ENCODE measurements around the gene DOCK1.

The DOCK1 gene

DNA sequence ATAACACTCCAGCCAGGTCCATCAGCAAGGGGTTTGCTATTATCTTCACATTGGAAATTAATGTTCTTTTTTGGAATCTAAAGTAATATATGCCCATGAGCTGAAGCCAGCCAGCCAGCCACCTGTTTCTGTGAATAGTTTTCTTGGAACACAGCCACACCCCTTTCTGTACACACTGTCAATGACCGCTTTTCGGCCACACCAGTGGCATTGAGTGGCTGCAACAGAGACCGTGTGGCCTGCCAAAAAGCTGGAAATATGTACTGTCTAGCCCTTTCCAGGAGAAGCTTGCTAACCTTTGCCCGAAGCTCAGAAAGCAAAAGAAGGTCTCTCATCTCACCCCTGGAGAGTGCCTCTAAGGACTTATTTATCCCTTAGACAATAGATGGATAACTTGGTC, 545.4 kb downstream of the DOCK1 start:
- no peak for DNase-seq

- DNase-seq: no peak
These were observed 546.4 kb downstream of the DOCK1 start for GRCh38 chr10:127451628-127452027.

GRCh38 chr10:127452568-127452967, 547.3 kb downstream of the DOCK1 start:
- DNase-seq: no peak

DNA sequence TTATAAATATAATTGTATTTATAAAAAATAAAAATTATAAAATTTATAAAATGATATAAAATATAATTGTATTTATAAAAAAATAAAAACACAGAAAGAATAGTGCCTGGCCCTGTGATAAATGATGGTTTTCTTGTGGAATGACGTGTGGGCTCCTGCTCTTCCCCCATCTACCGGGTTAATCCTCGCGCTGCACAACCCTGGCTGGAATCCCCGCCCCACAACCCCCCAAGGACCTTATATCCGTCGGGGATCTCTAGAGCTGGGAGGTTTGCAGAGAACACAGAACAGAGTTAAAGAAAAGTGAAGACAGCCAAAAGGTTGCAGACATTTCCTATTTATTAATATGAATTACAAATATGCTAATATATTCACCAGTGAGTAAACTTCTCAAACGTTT, 548.5 kb downstream of the DOCK1 start:
- no peak for DNase-seq

DNA sequence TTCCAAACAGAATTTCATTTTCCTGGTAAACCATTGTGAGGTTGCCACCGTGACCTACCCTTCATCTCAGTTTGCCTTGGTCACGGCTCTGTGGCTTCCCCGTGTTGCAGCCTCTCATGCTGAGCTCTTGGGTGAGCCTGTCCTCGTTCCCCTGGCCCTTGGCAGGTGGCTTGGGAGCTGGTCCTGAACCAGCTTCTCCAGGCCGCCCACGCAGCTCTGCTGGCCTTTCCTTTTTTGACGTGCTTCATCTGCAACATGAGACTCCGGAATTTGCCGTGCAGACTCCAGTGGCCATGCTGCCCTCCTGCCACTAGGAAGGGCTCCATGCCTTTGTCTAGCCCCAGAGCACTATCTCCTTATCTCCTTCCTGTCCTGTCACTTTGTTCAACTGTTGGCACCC, 550.9 kb downstream of the DOCK1 start:
- DNase-seq: no peak

DNA sequence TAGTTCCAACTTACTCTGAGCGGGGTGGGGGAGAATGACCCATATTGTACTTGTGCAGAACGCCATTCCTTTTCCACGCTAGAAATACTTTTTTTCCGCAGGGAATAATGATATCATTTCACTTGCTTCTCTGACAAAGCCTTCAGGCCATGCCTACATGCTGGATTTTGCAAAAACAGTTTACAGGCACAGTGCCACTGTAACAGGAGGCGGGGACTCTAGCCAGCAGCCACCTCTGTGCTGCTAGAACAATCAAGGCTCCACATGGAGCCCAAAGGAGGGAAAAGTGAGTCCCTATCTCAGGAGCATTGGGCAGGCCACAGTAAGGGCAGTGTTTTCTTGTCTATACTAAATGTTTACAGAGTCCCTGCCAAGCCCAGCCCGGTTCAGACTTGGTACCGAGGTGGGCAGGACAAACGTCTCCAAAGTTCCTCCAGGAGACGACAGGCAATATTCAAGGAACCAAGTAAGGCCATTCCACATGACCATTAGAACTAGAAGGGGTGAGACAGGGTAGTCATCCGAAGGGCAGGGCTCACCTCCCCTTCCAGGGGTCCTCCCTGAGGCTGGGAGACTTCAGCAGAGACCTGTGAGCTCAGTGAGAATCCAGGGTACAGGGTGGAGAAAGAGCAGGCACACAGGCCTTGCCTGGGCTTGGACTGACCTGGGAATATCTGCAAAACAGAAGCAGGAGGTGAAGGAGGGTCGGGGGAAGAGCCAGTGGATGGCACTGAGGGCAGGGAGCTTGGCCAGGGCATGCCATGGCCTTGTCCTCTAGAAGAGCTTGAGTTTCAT, 553.0 kb downstream of the DOCK1 start:
- no peak for DNase-seq

DNA sequence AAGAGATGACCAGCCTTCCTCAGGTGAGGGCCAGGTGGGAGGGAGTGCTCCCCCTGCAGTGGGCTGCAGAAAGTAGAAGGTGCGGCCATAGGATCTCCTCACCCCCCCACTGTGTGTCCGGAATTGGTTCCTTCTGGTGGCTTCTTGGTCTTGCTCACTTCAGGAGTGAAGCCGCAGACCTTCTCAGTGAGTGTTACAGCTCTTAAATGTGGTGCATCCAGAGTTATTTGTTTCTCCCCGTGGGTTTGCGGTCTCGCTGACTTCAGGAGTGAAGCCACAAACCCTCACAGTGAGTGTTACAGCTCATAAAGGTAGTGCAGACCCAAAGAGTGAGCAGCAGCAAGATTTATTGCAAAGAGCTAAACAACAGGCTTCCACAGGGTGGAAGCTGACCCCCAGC, 553.6 kb downstream of the DOCK1 start:
- no peak for DNase-seq

- DNase-seq: no peak
These were observed 554.7 kb downstream of the DOCK1 start for GRCh38 chr10:127459918-127460317.

DNA sequence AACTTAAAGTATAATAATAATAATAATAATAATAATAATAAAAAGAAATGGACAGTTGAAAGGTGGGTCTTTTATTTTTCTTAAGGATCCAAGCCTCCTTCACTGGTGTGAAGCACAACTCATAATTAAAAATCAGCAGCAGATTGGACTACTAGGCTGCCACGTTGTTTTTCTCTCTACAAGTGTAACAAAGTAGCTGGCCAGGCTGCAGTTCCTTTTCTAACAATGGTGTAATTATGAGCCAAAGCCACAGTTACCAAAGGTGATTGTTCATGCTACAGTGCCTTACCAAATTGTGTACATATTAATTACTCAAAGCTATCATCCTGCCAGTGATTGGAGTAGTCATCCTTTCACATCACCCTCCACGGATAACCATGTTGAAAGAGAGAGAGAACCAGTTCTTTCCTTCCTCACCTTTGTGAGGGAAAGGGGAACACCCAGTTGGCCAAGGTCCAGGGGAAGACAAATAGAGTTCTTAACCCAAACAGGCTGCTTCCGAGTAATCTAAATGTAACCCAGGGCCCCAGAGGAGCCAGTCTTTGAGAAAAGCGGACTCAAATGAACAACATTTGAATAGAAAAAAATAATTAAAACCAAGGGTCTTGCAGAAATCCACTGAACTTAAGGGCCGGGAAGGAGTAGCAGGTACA, 557.5 kb downstream of the DOCK1 start:
- no peak for DNase-seq

DNA sequence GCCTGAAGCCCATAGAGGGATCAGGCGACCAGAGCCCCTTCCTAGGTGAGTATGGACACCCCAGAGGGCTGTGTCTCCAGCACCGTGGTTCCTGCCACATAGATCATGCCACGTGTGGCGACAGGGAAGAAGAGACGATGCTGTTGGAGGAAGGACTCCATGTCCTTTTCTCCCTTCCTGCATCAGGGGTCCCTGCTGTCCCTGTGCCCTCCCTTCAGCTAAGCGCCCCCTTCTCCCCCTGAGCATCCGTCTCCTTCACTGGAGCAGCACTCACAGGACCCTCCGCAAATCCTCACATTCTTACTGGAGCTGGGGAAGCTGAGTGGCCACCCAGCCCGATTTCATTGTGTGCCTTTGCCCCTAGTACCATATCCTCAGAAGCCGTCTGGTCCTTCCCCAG, 558.3 kb downstream of the DOCK1 start:
- DNase-seq: no peak

DNA sequence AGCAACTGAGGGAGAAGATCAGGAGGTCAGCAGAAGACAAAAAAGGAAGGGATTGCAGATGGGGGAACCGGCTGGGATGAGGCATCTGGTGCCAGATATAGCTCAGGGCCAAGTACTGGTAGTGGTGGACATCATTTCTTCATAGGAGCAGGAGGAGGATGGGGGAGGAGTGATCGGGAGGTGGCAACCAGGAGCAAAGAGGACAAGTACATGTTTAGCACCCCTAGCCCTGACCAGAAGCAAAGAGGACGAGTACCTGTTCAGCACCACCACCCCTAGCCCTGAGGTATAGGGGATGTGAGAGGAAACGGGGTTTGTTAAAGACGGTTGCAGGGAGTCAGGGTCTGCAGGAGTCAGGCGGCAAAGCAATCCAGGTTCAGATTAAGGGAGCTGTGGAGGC, 559.3 kb downstream of the DOCK1 start:
- no peak for DNase-seq

GRCh38 chr10:127467811-127468210, 562.6 kb downstream of the DOCK1 start:
- DNase-seq: no peak

DNA sequence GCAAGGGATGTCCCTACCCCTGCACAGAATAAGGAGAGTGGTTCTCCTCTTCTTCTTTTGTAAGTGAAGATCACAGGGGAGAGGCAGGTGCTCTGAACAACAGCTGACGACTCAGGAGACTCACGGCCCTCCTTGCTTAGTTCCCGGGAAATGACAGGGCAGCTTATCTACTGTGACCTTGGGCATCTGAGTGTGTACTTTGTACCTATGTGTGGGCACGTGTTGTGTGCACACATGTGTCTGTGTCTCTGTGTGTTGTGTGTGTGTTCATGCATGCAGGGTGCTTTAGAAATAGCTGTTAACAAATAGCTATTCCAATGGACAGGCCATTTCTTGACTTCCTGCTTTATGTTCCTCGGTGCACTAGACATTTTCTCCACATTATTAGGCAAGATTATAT, 563.4 kb downstream of the DOCK1 start:
- DNase-seq: no peak

DNA sequence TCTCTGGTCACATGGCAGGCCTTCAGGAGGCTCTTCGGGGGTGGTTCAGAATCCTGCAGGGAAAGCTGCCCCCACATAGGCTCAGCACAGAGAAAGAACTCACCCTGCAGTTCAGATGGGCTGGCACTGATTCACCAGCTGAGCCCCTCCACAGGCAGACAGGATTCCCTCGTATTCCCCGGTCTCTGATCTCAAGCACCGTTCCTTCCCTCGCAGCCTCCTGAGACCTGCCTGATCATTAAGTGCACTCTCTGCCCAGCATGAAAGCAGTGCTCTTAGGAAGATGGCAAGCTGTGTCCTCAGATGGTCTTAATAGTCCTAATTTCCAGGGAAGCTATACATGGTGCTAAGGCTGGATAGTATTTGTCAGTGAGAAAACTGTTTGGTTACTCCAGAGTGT, 565.7 kb downstream of the DOCK1 start:
- DNase-seq: no peak

DNA sequence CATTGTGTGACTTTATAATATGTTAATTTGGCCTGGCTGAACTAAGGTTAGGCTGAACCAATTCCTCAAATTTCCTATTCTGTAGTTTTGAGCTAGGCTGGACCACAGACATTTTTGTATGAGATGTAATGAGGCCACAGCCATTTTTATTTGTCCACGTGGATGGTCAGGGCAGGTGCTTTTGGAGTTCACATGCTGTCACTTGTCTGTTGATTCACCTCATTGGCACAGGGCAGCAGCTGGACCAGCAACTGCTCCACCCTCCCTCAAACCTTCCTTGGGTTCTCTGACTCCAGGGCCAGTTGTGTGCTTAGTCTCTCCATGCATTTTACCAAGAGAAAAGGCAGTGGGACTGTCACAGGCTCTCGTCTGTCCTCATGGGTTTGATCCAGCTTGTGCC, 567.7 kb downstream of the DOCK1 start:
- DNase-seq: no peak

DNA sequence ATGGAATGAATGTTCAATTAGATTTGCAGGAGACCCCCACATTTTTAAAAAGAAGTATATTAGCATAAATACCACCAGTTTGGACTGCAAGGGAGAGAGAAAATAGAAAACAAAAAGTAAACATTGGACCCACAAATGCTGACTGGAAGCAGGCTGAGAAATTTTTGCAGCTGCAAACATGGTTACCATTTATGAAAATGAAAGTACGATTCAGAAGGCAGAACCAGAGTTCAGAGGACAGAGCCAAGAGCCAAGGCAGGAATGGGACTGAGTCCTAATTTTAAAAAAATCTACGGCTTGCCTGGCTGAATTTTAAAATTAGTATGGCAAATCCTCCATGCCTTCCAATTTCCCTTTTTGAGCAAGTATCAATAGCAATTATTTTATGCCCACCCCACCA, 569.3 kb downstream of the DOCK1 start:
- DNase-seq: no peak

DNA sequence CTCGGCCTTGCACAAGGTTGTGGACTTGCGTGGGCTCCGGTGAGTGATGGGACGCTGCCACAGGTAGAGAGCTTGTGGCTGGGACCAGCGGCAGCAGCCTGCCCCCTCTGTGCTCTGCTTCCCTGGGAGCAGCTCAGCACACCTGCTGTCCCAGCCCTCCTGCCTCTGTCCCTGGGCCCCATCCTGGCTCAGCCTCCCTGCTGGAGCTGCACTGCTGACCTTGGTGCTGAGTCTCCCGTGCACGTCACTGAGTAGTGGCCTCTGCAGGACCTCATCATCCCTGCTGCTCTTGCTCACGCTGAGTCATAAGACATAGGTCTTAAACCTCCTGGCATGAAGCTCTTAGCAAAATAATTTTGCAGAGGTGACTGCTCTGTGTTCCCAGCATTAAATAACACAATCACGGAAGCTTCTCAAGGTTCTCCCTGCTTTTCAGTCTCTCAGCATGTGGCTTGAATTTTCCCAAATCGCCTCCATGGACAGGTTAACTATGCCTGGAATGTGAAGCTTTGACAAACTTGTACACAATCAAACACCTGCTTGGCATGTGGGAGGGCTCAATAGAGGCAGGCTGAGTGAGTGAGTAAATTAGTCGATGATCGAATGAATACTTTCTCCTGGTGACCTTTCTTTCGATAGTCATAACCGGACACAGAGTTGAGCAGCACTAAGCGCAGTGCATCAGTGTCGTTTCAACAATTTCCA, 580.1 kb downstream of the DOCK1 start:
- no peak for DNase-seq

GRCh38 chr10:127486355-127486754, 581.1 kb downstream of the DOCK1 start:
- no peak for DNase-seq

- no peak for DNase-seq
These were observed 587.5 kb downstream of the DOCK1 start for GRCh38 chr10:127492607-127493250.

DNA sequence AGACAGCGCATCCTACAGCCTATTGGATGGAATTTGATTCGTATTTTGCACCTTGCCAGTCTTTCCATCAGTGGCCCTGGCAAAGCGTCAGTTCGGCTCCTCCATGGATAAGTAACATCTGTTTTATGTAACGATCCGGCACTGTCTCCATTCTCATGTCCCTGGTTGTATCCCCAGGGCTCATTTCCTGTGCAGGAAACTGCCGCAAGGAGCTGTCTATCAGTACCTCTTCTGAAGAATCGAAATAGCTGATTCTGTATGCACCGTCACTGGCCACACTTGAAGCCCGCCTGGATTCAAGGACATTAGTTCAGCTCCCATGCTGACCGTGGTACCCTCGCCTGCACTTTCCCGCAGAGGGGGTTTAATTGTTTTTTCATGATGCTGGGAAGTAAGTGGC, 590.8 kb downstream of the DOCK1 start:
- DNase-seq: no peak

DNA sequence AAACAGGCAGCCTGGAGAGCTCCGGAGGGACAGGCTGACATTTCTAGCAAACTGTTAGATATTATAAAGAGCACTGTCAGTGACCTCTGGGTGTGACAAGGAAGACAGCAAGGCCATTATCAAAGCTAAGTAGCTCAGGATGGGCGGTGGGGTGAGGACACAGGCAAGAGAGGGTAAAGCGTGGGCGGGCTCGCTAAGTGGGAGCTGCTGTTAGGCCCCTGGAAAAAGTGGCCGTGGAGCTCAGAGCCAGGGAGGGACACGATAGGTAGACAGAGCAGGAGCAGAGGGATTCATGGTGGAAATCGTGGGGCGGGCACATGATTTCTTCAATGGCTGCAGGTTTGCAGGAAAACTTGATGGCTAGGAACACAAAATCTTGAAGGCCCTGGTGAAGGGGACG, 592.5 kb downstream of the DOCK1 start:
- no peak for DNase-seq

- no peak for DNase-seq
These were observed 592.9 kb downstream of the DOCK1 start for GRCh38 chr10:127498087-127498486.

- no peak for DNase-seq
These were observed 594.9 kb downstream of the DOCK1 start for GRCh38 chr10:127500127-127500526.

Data from activated CD4-positive, alpha-beta T cell treated with anti-CD3 and anti-CD28 coated beads, Interleukin-2, amount 50 U/mL, for 4 hours (primary cell).